Activated CD4-positive, alpha-beta T cell treated with anti-CD3 and anti-CD28 coated beads for 24 hours (primary cell): ENCODE results near the gene CYB561.

Source experiments
- DNase-seq, 2 donors: peaks; one replicate each; pipeline ENCODE4 v3.0.0-alpha.2; 2020; ENCODE audit warnings: low read depth in 2 of 2

CYB561 gene

GRCh38 chr17:63451150-63451549 lies 5.0 kb upstream of the CYB561 start:
- no peak for DNase-seq

- no peak for DNase-seq
Measured at GRCh38 chr17:63450551-63450950, 4.4 kb upstream of the CYB561 start.

GRCh38 chr17:63448655-63449054 lies 2.5 kb upstream of the CYB561 start:
- DNase-seq: no peak

- no peak for DNase-seq
Measured at GRCh38 chr17:63447471-63448009, 1.4 kb upstream of the CYB561 start.

GRCh38 chr17:63446753-63447470 lies 806 bp upstream of the CYB561 start:
- DNase-seq: peak; percentile 13 to 27

GRCh38 chr17:63445571-63445953 lies 544 bp downstream of the CYB561 start:
- peak in 1 of 2 donors; percentile 26 for DNase-seq

GRCh38 chr17:63445065-63445464 lies 1.0 kb downstream of the CYB561 start:
- no peak for DNase-seq

- no peak for DNase-seq
Measured at GRCh38 chr17:63444457-63444856, 1.6 kb downstream of the CYB561 start.

GRCh38 chr17:63443053-63443452 lies 3.1 kb downstream of the CYB561 start:
- DNase-seq: no peak

GRCh38 chr17:63442549-63443035 lies 3.5 kb downstream of the CYB561 start:
- no peak for DNase-seq

GRCh38 chr17:63442074-63442473 lies 4.0 kb downstream of the CYB561 start:
- no peak for DNase-seq

GRCh38 chr17:63441654-63442053 lies 4.5 kb downstream of the CYB561 start:
- DNase-seq: no peak

- DNase-seq: no peak
Measured at GRCh38 chr17:63440770-63441335, 5.3 kb downstream of the CYB561 start.

- DNase-seq: no peak
Measured at GRCh38 chr17:63440127-63440769, 5.9 kb downstream of the CYB561 start.

GRCh38 chr17:63439687-63440086 lies 6.4 kb downstream of the CYB561 start:
- no peak for DNase-seq

- DNase-seq: no peak
Measured at GRCh38 chr17:63438092-63439051, 7.7 kb downstream of the CYB561 start.

GRCh38 chr17:63437287-63438091 lies 8.6 kb downstream of the CYB561 start:
- no peak for DNase-seq

GRCh38 chr17:63436523-63437110 lies 9.5 kb downstream of the CYB561 start:
- no peak for DNase-seq

GRCh38 chr17:63435681-63436522 lies 10.2 kb downstream of the CYB561 start:
- no peak for DNase-seq
